Cardiac muscle cell (in vitro differentiated cells and primary cell): Measurements from ENCODE around the gene PPP1R36. TPM values are rescaled to one million over a fixed set of nuclear protein-coding genes. Genes with fewer than 3 reads are reported as not detected.
"Not testable (repeated sequence)": the region's sequence is repeated elsewhere in the genome, so short reads cannot be mapped to it uniquely, and the experiment has no call there.

Experiments used
- DNase-seq, 2 donors: peaks; one replicate each; pipeline versions ENCODE4 v3.0.0 to v3.0.0-alpha.2; 2010 to 2017; ENCODE audit warnings: low read depth in 1 of 2, low spot score in 1 of 2
- H3K27ac ChIP-seq: fragments of 200-600 bp; sonication (generic); 2 replicates; pipeline ENCODE4 v1.5.1; 2016
- H3K27me3 ChIP-seq: fragments of 200-600 bp; sonication (generic); 2 replicates; pipeline ENCODE4 v1.6.0; 2016; ENCODE audit warnings: control low read depth
- H3K36me3 ChIP-seq: fragments of 200-600 bp; sonication (generic); 2 replicates; pipeline ENCODE4 v1.5.1; 2016; ENCODE audit warnings: control low read depth
- H3K4me1 ChIP-seq: fragments of 200-600 bp; sonication (generic); 2 replicates; pipeline ENCODE4 v1.8.1; 2017; ENCODE audit warnings: low read depth, mild to moderate bottlenecking, mixed run types
- H3K4me3 ChIP-seq: fragments of 200-600 bp; sonication (generic); 2 replicates; pipeline ENCODE4 v1.5.1; 2016; ENCODE audit warnings: mild to moderate bottlenecking
- H3K9me3 ChIP-seq: fragments of 200-600 bp; sonication (generic); 2 replicates; pipeline ENCODE4 v1.5.1; 2017; ENCODE audit warnings: low read depth, mild to moderate bottlenecking, control low read depth
- CTCF ChIP-seq: IDR thresholded peaks from 2 replicates; pipeline ENCODE4 v1.5.1; 2012; ENCODE audit warnings: low read depth, mild to moderate bottlenecking, low read length
- polyA plus RNA-seq: library from polyadenylated mRNA; unstranded; fragments of >200 nt; fragmentation: Nextera tagmentation; extraction: Ambion mirVana; gene quantifications from 2 replicates; pipeline ENCODE4 v1.2.1, GENCODE V29; 2016
- total RNA-seq: library from RNA; depleted of rRNA; stranded (reverse); fragments of >200 nt; gene quantifications from 2 replicates; pipeline ENCODE4 v1.2.3, GENCODE V29; 2016

Gene PPP1R36
- total and polyA plus RNA-seq, 2 experiments from 2014 or later = 0.40 TPM; not detected in 1

DNA sequence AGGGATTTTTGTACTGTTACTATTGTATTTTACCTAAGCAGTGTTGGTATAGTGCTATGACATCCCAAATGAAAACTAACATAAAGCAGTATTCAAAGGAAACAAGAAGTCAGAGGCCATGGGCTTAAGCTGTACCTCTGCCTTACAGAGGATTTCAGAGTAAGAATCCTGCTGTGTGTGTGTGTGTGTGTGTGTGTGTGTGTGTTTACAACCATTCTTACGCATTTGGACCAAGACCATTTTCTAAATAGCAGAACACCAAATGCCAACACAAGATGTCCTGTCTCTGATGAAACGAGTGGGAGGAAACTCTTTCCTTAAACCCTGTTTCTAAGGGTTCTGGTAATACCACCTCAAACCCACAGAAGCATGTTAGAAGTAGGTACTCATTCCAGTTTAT, 64.4 kb downstream of the PPP1R36 start:
- DNase-seq = peak in 1 of 2 donors; percentile 10
- no peak for TF ChIP-seq CTCF
- H3K36me3 ChIP-seq = no peaks in the 10 kb centered on the region
- peaks cover 24% of the 10 kb centered on the region for H3K4me1 ChIP-seq
- no peak overlapping the region for H3K4me3 ChIP-seq
- H3K9me3 ChIP-seq = no peaks in the 10 kb centered on the region
- H3K27me3 ChIP-seq = no peaks in the 10 kb centered on the region
- H3K27ac ChIP-seq = peak overlapping the region; percentile 22

DNA sequence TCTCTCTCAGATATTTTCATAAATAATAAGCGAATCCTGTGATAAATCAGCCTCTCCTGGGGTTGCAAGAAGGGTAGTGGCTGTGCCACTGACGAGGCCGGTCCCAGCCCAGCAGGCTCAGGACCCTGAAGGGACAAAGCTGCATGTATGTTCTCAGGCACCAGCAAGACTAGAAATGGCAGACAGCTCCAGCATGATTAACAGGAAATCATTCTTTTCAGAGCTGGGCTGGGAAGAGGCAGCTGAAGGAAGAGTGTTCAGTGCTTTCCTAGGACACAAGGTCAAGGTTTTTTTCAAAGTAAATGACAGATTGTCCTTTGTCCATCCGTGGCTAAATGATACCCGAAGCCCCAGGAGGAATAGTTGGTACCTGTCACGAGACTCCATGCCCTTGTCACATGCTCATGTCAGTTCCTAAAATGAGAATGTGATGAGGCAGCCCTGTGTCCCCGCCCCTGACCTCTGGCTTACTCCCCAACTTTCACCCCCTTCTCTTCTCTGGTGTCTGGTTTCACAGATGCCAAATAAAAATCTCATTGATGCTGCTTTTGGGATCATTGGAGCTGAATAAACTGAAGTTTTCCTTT, 65.1 kb downstream of the PPP1R36 start:
- TF ChIP-seq CTCF = no peak
- DNase-seq = no peak
- Histone ChIP-seq H3K9me3 (no peaks in the 10 kb centered on the region), H3K4me3 (no peak overlapping the region), H3K4me1 (peaks cover 24% of the 10 kb centered on the region), H3K36me3 (no peaks in the 10 kb centered on the region), H3K27ac (peak overlapping the region; percentile 22), H3K27me3 (no peaks in the 10 kb centered on the region)

- DNase-seq, H3K27me3 ChIP-seq, H3K27ac ChIP-seq, H3K36me3 ChIP-seq, H3K4me3 ChIP-seq, H3K9me3 ChIP-seq: not testable (repeated sequence)
- H3K4me1 ChIP-seq = peaks cover 12% of the 10 kb centered on the region
These were observed 68.2 kb downstream of the PPP1R36 start for GRCh38 chr14:64617872-64618408.

DNA sequence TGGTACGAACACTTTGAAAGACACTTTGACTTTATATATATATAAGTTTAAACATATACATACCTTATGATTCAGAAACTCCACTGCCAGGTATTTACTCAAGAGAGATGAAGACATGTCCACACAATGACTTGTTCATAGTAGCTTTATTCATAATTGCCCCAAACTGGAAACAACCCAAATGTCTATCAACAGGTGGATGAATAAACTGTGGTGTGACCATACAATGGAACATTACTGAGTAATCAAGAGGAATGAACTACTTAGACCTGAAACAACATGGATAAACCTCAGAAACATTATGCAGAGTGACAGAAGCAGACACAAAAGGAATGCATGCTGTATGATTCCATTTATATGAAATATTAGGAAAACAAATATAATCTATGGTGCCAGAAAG, 71.1 kb downstream of the PPP1R36 start:
- Histone ChIP-seq H3K27ac (no peak overlapping the region), H3K27me3 (no peaks in the 10 kb centered on the region), H3K9me3 (no peaks in the 10 kb centered on the region), H3K4me1 (peaks cover 6% of the 10 kb centered on the region), H3K36me3 (no peaks in the 10 kb centered on the region), H3K4me3 (no peak overlapping the region)
- no peak for TF ChIP-seq CTCF
- DNase-seq = no peak

DNA sequence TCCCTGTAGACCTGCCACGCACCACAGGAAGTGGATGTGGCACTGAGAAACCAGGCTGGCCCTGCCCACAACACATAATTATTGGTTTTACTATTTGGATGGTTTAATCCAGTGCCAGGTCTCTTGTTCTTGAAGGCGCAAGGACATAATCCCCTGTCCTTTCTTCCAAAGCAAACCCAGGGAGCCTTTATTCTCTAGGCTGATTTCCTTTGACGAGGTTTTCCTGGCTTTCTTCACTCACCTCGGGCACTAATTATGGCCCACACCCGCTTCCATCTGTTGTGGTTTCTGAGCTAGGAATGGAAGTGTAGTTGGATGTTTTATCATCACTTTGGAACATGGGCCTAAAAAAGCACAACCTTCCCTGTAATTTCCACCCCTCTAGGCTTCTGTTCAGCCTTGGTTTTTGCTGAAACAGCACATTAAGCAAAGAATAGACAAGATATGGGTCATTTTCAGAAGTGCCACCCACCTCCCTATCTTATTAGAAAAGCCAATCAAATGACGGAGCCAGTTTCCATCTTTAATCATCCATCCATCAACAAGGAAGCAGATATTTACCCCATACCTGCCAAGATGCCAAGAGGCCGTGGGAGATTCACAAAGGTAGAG, 73.9 kb downstream of the PPP1R36 start:
- DNase-seq = no peak

More for the DNA sequence above, 73.9 kb downstream of the PPP1R36 start:
- no peak for TF ChIP-seq CTCF
- Histone ChIP-seq H3K27me3 (no peaks in the 10 kb centered on the region), H3K36me3 (no peaks in the 10 kb centered on the region), H3K9me3 (no peaks in the 10 kb centered on the region), H3K4me3 (no peak overlapping the region), H3K4me1 (peaks cover 6% of the 10 kb centered on the region), H3K27ac (no peak overlapping the region)
